DMS 273 (cell line): ENCODE data around the gene CEP104.

Experiments used
- DNase-seq: peaks from one replicate; lab custom pipeline; 2025; ENCODE audit not compliant: unreplicated experiment; lab: John Stamatoyannopoulos, UW

Gene CEP104

GRCh38 chr1:3869751-3870301 lies 12.8 kb upstream of the CEP104 start:
- peak; percentile 53 for DNase-seq

- no peak for DNase-seq
Observed at GRCh38 chr1:3868464-3869006, 11.5 kb upstream of the CEP104 start.

- DNase-seq, result no peak
Observed at GRCh38 chr1:3865606-3866160, 8.7 kb upstream of the CEP104 start.

GRCh38 chr1:3864884-3865283 lies 7.9 kb upstream of the CEP104 start:
- no peak for DNase-seq

- DNase-seq, result no peak
Observed at GRCh38 chr1:3863231-3863935, 6.4 kb upstream of the CEP104 start.

GRCh38 chr1:3858231-3858981 lies 1.4 kb upstream of the CEP104 start:
- DNase-seq, result peak; percentile 52

GRCh38 chr1:3857791-3858129 lies 749 bp upstream of the CEP104 start:
- DNase-seq, result no peak

GRCh38 chr1:3852711-3853485 lies 4.1 kb downstream of the CEP104 start:
- DNase-seq, result no peak

GRCh38 chr1:3852091-3852490 lies 4.9 kb downstream of the CEP104 start:
- no peak for DNase-seq

- DNase-seq, result no peak
Observed at GRCh38 chr1:3851292-3851691, 5.7 kb downstream of the CEP104 start.

- no peak for DNase-seq
Observed at GRCh38 chr1:3850857-3851256, 6.2 kb downstream of the CEP104 start.

- no peak for DNase-seq
Observed at GRCh38 chr1:3847081-3847480, 9.9 kb downstream of the CEP104 start.

- no peak for DNase-seq
Observed at GRCh38 chr1:3846541-3846940, 10.5 kb downstream of the CEP104 start.

GRCh38 chr1:3842912-3843311 lies 14.1 kb downstream of the CEP104 start:
- no peak for DNase-seq

GRCh38 chr1:3841491-3841890 lies 15.5 kb downstream of the CEP104 start:
- DNase-seq, result no peak

GRCh38 chr1:3838788-3839187 lies 18.2 kb downstream of the CEP104 start:
- DNase-seq, result no peak

- DNase-seq, result no peak
Observed at GRCh38 chr1:3837685-3838084, 19.3 kb downstream of the CEP104 start.

- no peak for DNase-seq
Observed at GRCh38 chr1:3837200-3837599, 19.8 kb downstream of the CEP104 start.

- no peak for DNase-seq
Observed at GRCh38 chr1:3836421-3836820, 20.6 kb downstream of the CEP104 start.

GRCh38 chr1:3834701-3835100 lies 22.3 kb downstream of the CEP104 start:
- no peak for DNase-seq

GRCh38 chr1:3831689-3832088 lies 25.3 kb downstream of the CEP104 start:
- DNase-seq, result no peak
